Measurements from ENCODE around the gene MRPL55. TPM values are rescaled to one million over a fixed set of nuclear protein-coding genes. Genes with fewer than 3 reads are reported as not detected.

The MRPL55 gene
- total RNA-seq, 1 donor from 2014 or later, result 34.6 TPM

DNA sequence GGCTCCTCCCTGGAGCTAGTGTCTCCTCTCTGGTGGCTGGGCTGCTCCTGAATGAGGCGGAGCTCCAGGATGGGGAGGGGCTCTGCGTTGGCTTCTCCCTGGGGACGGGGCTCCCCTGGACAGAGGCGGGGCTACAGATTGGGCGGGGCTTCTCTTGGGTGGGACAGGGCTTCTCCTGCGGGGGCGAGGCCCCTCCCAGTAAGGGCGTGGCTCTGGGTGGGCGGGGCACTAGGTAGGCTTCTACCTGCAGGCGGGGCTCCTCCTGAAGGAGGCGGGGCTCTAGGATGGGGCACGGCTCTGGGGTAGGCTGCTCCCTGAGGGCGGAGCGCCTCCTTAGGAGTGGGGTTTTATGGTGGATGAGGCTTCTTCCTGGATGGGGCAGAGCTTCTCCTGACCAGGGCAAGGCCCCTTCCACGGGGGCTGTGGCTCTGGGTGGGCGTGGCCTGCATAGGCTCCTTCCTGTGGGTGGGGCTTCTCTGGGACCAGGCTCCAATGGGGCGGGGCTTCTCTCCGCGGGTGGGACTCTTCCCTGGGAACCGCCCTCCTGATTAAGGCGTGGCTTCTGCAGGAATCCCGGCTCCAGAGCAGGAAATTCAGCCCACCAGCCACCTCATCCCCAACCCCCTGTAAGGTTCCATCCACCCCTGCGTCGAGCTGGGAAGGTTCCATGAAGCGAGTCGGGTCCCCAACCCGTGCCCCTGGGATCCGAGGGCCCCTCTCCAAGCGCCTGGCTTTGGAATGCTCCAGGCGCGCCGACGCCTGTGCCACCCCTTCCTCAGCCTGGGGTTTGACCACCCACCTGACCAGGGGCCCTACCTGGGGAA, 49.3 kb downstream of the MRPL55 start:
- intact Hi-C loops (cut with micrococcal nuclease), result loop anchor here (1.0 to 10.0 kb wide), 9 partner anchors 22 to 325 kb away; partner anchors contain the start of genes ARF1, IBA57, JMJD4 and MRPL55

DNA sequence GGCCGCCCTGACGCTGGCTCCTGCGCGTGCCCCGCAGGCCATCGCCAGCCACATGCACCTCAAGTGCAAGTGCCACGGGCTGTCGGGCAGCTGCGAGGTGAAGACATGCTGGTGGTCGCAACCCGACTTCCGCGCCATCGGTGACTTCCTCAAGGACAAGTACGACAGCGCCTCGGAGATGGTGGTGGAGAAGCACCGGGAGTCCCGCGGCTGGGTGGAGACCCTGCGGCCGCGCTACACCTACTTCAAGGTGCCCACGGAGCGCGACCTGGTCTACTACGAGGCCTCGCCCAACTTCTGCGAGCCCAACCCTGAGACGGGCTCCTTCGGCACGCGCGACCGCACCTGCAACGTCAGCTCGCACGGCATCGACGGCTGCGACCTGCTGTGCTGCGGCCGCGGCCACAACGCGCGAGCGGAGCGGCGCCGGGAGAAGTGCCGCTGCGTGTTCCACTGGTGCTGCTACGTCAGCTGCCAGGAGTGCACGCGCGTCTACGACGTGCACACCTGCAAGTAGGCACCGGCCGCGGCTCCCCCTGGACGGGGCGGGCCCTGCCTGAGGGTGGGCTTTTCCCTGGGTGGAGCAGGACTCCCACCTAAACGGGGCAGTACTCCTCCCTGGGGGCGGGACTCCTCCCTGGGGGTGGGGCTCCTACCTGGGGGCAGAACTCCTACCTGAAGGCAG, 50.0 kb downstream of the MRPL55 start:
- intact Hi-C loops (cut with micrococcal nuclease), result loop anchor here (1.0 to 10.0 kb wide), 9 partner anchors 23 to 324 kb away; partner anchors contain the start of genes ARF1, IBA57, JMJD4 and MRPL55

DNA sequence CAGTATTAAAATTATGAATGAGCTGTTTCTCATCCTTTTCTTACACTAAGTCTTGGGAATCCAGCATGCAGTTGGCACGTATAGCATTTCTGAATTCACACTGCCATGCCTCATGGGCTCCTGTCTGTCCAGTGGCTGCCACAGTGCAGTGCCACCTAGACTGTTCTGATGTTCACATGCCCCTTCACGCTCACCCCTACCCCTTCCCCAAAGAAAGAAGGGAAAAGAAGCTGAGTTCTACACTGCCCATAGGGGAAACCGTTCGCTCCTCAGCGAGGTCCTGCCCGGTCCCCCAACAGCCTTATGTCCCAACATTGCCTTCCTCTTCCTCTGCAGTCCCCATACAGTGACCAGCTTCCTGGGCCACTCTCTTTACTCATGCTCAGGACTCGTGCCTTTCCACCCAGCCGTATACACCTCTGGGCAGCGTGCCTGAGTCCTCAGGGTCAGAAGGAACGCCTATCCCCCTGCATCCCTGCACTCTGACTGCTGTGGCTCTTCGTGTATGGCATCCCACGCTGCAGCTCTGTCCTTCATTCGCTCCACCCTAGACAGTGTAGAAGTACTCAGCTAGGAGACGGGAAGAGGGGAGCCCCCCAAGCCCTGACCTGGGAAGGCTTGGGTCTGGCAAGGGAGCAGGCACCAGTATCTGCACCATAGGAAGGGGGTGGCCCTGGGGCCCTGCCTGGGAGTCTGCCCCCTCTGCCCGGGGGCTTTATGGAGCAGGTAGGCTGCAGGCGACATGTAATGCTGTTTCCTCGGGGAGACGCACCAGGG, 50.7 kb downstream of the MRPL55 start:
- intact Hi-C loops (cut with micrococcal nuclease), result loop anchor here (2.0 to 10.0 kb wide), 2 partner anchors 294 to 324 kb away; partner anchors contain the start of genes JMJD4 and SNAP47

Other genes with a start within 250 kb of the MRPL55 start
- 0.27 TPM in 2 replicates for gene WNT9A, start 161.4 kb downstream of the MRPL55 start, total RNA-seq
- not detected in 2 replicates for gene WNT3A, start 102.3 kb downstream of the MRPL55 start, total RNA-seq
- gene ARF1, start 26.6 kb downstream of the MRPL55 start, total RNA-seq, result 360 and 366 TPM in 2 replicates
- gene C1orf35, start 6.0 kb downstream of the MRPL55 start, total RNA-seq, result 17.4 and 19.0 TPM in 2 replicates
- gene GUK1, start 31.0 kb upstream of the MRPL55 start, total RNA-seq, result 227 and 238 TPM in 2 replicates
- 0.88 and 1.0 TPM in 2 replicates for gene GJC2, start 40.6 kb upstream of the MRPL55 start, total RNA-seq
- gene IBA57, start 56.5 kb upstream of the MRPL55 start, total RNA-seq, result 7.1 and 8.0 TPM in 2 replicates
- gene OBSCN, start 98.7 kb upstream of the MRPL55 start, total RNA-seq, result 15.4 and 17.5 TPM in 2 replicates

Data from T-helper 1 cell treated with Interleukin-12 subunit alpha and Interleukin-12 subunit beta and Interleukin-4 antibody, amounts not matched to agents 30 ng/mL and 1 ng/mL, for 36 hours (primary cell).